Stomach (tissue), 4 donors: ENCODE measurements around the gene ABHD12B.

ENCODE experiments used
- CTCF ChIP-seq, 7 experiments: fragments of 450-650 bp in 4 of 7; fragments of 200-600 bp in 3 of 7; sonication (generic) in 3 of 7; IDR thresholded peaks; one replicate each; pipeline ENCODE4 v1.5.1; 2016 to 2019; ENCODE audit warnings: antibody characterized with exemption in 7 of 7, control low read depth in 2 of 7, mild to moderate bottlenecking in 1 of 7
- EP300 ChIP-seq: sonication (generic); formaldehyde crosslinking; IDR thresholded peaks from one replicate; pipeline ENCODE4 v1.6.1; 2017; ENCODE audit warnings: antibody characterized with exemption
- POLR2A ChIP-seq, 4 donors: fragments of 450-650 bp; IDR thresholded peaks; one replicate each; pipeline ENCODE4 v1.6.1; 2016; ENCODE audit warnings: antibody characterized with exemption in 4 of 4, control low read depth in 2 of 4, mild to moderate bottlenecking in 1 of 4, moderate library complexity in 1 of 4
- POLR2AphosphoS5 ChIP-seq, 3 donors: sonication (generic); formaldehyde crosslinking; IDR thresholded peaks; one replicate each; pipeline ENCODE4 v1.6.1; 2016; ENCODE audit warnings: antibody characterized with exemption in 3 of 3

GRCh38 chr14:50920482-50921230, 48.8 kb downstream of the ABHD12B start:
- TF ChIP-seq POLR2AphosphoS5 (IDR thresholded peaks at IDR 0.05): no peak
- no peak for TF ChIP-seq CTCF (IDR thresholded peaks at IDR 0.05)
- TF ChIP-seq EP300: no peak
- no peak for TF ChIP-seq POLR2A (IDR thresholded peaks at IDR 0.05)
